HL-60 (cell line): ENCODE data around the gene SEC61A1.

Experiments
- DNase-seq, 2 experiments: peaks; one replicate each; pipeline ENCODE4 v3.0.0-alpha.2; 2010 to 2020; ENCODE audit warnings: low read depth in 1 of 2, low spot score in 1 of 2
- H3K27ac ChIP-seq: fragments of 250-450 bp; sonication (Bioruptor Pico); replicated peaks from 2 replicates; pipeline ENCODE4 v1.5.1; 2020; ENCODE audit warnings: mild to moderate bottlenecking, moderate library complexity
- H3K27me3 ChIP-seq: fragments of 250-450 bp; sonication (Bioruptor Pico); 2 replicates; pipeline ENCODE4 v1.5.1; 2021; ENCODE audit warnings: mild to moderate bottlenecking, moderate library complexity; ENCODE audit not compliant: insufficient read depth, poor library complexity, severe bottlenecking
- H3K4me3 ChIP-seq: replicated peaks from 2 replicates; pipeline ENCODE4 v1.5.1; 2011; ENCODE audit warnings: mild to moderate bottlenecking, control low read depth, low read length; ENCODE audit not compliant: insufficient read depth
- CTCF ChIP-seq: IDR thresholded peaks from one replicate; pipeline ENCODE4 v1.5.1; 2011; ENCODE audit warnings: low read length, control low read depth, inconsistent platforms; ENCODE audit not compliant: insufficient read depth
- GABPA ChIP-seq: IDR thresholded peaks from 2 replicates; pipeline ENCODE4 v1.6.1; 2012; ENCODE audit warnings: low read depth
- POLR2AphosphoS5 ChIP-seq: IDR thresholded peaks from 2 replicates; pipeline ENCODE4 v1.6.1; 2012; ENCODE audit warnings: low read depth
- REST ChIP-seq: IDR thresholded peaks from 2 replicates; pipeline ENCODE4 v1.6.1; 2012; ENCODE audit warnings: low read depth; ENCODE audit not compliant: insufficient replicate concordance
- SPI1 ChIP-seq: IDR thresholded peaks from 2 replicates; pipeline ENCODE4 v1.6.1; 2012; ENCODE audit warnings: low read depth, mild to moderate bottlenecking, borderline replicate concordance

The SEC61A1 gene

GRCh38 chr3:128009952-128010846, 42.0 kb upstream of the SEC61A1 start:
- no peak for DNase-seq
- Histone ChIP-seq H3K27ac (no peak overlapping the region), H3K4me3 (no peak overlapping the region)

GRCh38 chr3:128011140-128011539, 41.1 kb upstream of the SEC61A1 start:
- Histone ChIP-seq H3K27me3 (no peaks in the 10 kb centered on the region), H3K4me3 (no peak overlapping the region), H3K27ac (no peak overlapping the region)
- DNase-seq, result no peak
- no peak for TF ChIP-seq CTCF
- no peak for TF ChIP-seq GABPA
- TF ChIP-seq REST, result no peak
- no peak for TF ChIP-seq SPI1
- TF ChIP-seq POLR2AphosphoS5, result no peak

More at GRCh38 chr3:128009952-128010846, 42.0 kb upstream of the SEC61A1 start:
- H3K27me3 ChIP-seq, result no peaks in the 10 kb centered on the region
- TF ChIP-seq CTCF, result no peak
- no peak for TF ChIP-seq GABPA
- no peak for TF ChIP-seq POLR2AphosphoS5
- TF ChIP-seq REST, result no peak
- no peak for TF ChIP-seq SPI1

GRCh38 chr3:128012050-128012449, 40.2 kb upstream of the SEC61A1 start:
- TF ChIP-seq SPI1 (no peak), REST (no peak), GABPA (no peak), POLR2AphosphoS5 (no peak), CTCF (no peak)
- no peak for DNase-seq
- no peaks in the 10 kb centered on the region for H3K27me3 ChIP-seq
- no peak overlapping the region for H3K4me3 ChIP-seq
- H3K27ac ChIP-seq, result no peak overlapping the region
